HCT116 (cell line): ENCODE measurements around the gene AGPAT2.

Experiments used
- CEBPB ChIP-seq: IDR thresholded peaks from 2 replicates; pipeline ENCODE4 v1.6.1; 2012; ENCODE audit warnings: low read depth
- EZH2 ChIP-seq: fragments of 200-600 bp; sonication (generic); IDR thresholded peaks from 2 replicates; pipeline ENCODE4 v1.6.1; 2017; ENCODE audit warnings: antibody characterized with exemption, mixed run types
- EZH2phosphoT487 ChIP-seq: fragments of 200-600 bp; IDR thresholded peaks from 2 replicates; pipeline ENCODE4 v1.6.1; 2018; ENCODE audit warnings: antibody characterized with exemption, borderline replicate concordance
- POLR2A ChIP-seq: IDR thresholded peaks from 2 replicates; pipeline ENCODE4 v1.7.0; 2011; ENCODE audit warnings: borderline replicate concordance; ENCODE audit not compliant: insufficient read depth, insufficient read length; ENCODE audit errors: extremely low read depth
- SP1 ChIP-seq: IDR thresholded peaks from 2 replicates; pipeline ENCODE4 v1.6.1; 2012; ENCODE audit warnings: low read depth
- TCF7L2 ChIP-seq: IDR thresholded peaks from 2 replicates; pipeline ENCODE4 v1.7.0; 2011; ENCODE audit warnings: borderline replicate concordance, inconsistent platforms; ENCODE audit not compliant: insufficient read depth, insufficient read length; ENCODE audit errors: extremely low read depth
- YY1 ChIP-seq: IDR thresholded peaks from 2 replicates; pipeline ENCODE4 v1.6.1; 2011; ENCODE audit warnings: low read length, low read depth, moderate library complexity, mild to moderate bottlenecking; ENCODE audit not compliant: insufficient replicate concordance; ENCODE audit errors: extremely low read depth
- ZNF274 ChIP-seq: fragments of 200-500 bp; sonication (Bioruptor generic); IDR thresholded peaks from 2 replicates; pipeline ENCODE4 v1.6.1; 2014; ENCODE audit warnings: mild to moderate bottlenecking, low read depth, low read length, inconsistent platforms
- TF ChIP-seq, protein P1 (sequence below), 3 experiments: fragments of 200-600 bp in 1 of 3; sonication (generic) in 1 of 3; IDR thresholded peaks in 2 of 3; conservative IDR thresholded peaks in 1 of 3; 2 replicates each; pipeline ENCODE4 v1.5.1; 2012 to 2017; ENCODE audit warnings: low read depth in 2 of 3, low read length in 2 of 3, antibody characterized with exemption in 1 of 3, borderline replicate concordance in 1 of 3, control low read depth in 1 of 3, mild to moderate bottlenecking in 1 of 3, mixed read lengths in 1 of 3, mixed run types in 1 of 3, moderate library complexity in 1 of 3; ENCODE audit not compliant: insufficient read depth in 1 of 3
- TF ChIP-seq, protein P2 (sequence below): IDR thresholded peaks from 2 replicates; pipeline ENCODE4 v1.6.1; 2012; ENCODE audit warnings: low read depth
- TF ChIP-seq, protein P3 (sequence below): IDR thresholded peaks from 2 replicates; pipeline ENCODE4 v1.6.1; 2012

DNA sequence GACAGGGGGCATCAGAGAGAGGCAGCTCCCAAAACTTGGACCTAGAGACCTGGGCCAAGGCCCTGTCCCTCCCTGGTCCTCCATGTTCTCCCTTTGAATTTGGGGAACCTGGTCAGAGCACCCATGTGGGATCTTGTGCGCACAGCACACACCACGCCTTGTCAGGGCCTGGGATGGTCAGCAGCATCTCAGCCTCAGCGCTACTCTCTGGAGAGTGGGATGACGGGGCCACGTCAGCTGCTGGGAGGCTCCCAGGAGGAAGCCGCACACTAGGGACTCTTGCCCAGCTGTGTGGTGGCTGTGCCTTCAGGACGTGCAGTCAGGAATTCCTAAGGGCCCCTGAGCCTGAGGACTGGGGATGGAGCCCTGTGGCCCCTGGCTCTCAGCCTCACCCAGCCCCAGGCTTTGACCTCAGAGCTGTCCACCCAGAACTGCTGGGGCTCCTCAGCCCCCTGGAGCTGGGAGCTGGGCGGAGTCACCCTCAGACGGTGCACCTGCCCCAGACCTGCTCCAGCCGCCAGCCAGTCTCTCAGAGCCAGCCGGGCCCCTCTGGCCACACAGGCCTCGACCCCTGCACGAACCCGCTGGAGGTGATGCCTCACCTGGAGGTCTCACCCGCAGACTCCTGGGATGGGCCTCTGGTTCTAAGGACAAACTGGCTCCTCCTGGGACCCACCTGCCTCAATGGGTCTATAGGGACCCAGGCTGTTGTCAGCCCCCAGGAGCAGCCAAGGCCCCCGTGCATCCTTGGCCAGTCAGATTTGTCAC lies 62.9 kb downstream of the AGPAT2 start:
- TF ChIP-seq, protein P1, sequence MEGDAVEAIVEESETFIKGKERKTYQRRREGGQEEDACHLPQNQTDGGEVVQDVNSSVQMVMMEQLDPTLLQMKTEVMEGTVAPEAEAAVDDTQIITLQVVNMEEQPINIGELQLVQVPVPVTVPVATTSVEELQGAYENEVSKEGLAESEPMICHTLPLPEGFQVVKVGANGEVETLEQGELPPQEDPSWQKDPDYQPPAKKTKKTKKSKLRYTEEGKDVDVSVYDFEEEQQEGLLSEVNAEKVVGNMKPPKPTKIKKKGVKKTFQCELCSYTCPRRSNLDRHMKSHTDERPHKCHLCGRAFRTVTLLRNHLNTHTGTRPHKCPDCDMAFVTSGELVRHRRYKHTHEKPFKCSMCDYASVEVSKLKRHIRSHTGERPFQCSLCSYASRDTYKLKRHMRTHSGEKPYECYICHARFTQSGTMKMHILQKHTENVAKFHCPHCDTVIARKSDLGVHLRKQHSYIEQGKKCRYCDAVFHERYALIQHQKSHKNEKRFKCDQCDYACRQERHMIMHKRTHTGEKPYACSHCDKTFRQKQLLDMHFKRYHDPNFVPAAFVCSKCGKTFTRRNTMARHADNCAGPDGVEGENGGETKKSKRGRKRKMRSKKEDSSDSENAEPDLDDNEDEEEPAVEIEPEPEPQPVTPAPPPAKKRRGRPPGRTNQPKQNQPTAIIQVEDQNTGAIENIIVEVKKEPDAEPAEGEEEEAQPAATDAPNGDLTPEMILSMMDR (IDR thresholded peaks at IDR 0.05 in 2 of 3, conservative IDR thresholded peaks at IDR 0.05 in 1 of 3; ENCODE audit: borderline replicate concordance in 1 of 3, insufficient read depth in 1 of 3, low read depth in 2 of 3, low read length in 2 of 3): no peak
- TF ChIP-seq, protein P2, sequence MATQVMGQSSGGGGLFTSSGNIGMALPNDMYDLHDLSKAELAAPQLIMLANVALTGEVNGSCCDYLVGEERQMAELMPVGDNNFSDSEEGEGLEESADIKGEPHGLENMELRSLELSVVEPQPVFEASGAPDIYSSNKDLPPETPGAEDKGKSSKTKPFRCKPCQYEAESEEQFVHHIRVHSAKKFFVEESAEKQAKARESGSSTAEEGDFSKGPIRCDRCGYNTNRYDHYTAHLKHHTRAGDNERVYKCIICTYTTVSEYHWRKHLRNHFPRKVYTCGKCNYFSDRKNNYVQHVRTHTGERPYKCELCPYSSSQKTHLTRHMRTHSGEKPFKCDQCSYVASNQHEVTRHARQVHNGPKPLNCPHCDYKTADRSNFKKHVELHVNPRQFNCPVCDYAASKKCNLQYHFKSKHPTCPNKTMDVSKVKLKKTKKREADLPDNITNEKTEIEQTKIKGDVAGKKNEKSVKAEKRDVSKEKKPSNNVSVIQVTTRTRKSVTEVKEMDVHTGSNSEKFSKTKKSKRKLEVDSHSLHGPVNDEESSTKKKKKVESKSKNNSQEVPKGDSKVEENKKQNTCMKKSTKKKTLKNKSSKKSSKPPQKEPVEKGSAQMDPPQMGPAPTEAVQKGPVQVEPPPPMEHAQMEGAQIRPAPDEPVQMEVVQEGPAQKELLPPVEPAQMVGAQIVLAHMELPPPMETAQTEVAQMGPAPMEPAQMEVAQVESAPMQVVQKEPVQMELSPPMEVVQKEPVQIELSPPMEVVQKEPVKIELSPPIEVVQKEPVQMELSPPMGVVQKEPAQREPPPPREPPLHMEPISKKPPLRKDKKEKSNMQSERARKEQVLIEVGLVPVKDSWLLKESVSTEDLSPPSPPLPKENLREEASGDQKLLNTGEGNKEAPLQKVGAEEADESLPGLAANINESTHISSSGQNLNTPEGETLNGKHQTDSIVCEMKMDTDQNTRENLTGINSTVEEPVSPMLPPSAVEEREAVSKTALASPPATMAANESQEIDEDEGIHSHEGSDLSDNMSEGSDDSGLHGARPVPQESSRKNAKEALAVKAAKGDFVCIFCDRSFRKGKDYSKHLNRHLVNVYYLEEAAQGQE: no peak
- TF ChIP-seq ZNF274 (no peak), EZH2phosphoT487 (no peak), YY1 (no peak), CEBPB (no peak), EZH2 (no peak), TCF7L2 (no peak), POLR2A (no peak), SP1 (no peak)
- TF ChIP-seq, protein P3, sequence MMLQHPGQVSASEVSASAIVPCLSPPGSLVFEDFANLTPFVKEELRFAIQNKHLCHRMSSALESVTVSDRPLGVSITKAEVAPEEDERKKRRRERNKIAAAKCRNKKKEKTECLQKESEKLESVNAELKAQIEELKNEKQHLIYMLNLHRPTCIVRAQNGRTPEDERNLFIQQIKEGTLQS: no peak
